HG03342 (cell line): ENCODE results near the gene PKP4.

Experiments used
- ATAC-seq: cut with Tn5 transposase; IDR thresholded peaks from one replicate; pipeline ENCODE4 v1.9.1; 2021; ENCODE audit warnings: mild to moderate bottlenecking, moderate library complexity; ENCODE audit not compliant: unreplicated experiment

PKP4 gene

DNA sequence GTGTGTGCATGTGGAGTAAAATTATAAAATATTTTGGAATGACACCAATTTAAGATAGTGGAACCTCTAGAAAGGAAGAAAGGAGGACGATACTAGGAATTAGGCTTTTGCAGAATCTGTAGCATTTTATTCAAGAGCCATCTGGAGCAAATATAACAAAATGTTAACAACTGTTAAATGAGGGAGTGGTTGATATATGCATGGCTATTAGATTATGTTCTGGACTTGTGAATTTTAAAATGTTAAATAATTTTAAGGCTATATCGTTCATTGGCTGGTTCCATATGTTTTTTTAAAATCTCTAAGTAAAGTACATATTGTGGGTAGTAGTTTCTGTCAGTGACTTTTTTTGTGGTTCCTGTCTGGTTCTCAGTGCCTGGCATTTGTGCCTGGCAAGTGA lies 123.2 kb downstream of the PKP4 start:
- no peak for ATAC-seq

GRCh38 chr2:158580760-158581159 lies 124.0 kb downstream of the PKP4 start:
- ATAC-seq: no peak

DNA sequence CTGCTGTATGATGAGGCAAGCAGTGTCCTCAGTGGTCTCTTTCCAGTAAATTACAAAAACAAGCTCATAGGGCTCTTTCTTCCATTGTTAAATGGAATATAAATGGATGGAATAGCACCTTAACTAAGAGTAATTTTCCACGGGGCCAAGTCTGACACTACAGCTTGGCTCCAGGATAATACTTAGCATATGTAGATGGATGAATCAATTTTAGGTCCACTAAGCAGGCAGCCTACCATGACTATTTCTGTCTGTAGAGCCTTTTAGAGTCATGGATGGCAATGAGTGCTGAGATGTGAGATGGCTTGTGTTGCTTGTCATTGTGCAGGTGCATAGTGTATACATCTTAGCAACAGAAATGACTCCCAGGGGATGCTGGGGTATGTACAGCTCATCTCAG lies 125.9 kb downstream of the PKP4 start:
- no peak for ATAC-seq

DNA sequence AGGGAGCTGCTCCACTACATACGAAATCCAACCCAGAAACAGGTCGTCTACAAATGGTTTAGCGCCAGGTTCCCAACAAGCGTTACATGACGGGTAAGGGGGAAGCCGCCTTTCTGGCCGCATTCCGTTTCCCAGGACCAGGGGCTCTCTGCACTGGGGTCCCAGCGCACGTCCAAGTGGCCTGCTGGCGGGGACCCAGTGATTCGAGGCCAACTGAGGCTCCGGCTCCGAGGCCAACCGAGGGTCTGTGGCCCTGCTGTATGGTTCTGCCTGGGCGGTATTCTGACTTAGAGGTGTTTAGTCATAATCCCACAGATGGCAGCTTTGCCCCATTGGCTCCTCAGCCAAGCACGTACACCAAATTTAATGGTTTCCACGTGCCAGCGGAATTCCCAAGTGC lies 127.2 kb downstream of the PKP4 start:
- ATAC-seq: no peak

DNA sequence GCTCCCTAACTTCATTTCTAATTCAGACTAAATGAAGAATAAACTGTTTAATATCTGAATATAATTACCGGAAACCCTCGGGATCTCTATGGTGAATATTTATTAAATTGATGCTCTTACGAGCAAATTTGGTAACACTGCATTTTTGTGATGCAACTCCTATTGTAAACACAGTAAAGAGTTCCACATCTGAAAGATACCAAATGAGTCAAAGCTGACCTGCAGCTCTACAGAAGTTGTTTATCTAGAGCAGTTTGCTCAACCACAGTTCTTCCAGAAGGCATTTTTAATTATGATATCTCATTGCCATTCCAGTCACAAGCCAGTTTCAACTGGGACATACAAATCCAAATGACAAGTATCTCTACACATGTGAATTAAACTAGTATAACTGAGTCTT lies 129.7 kb downstream of the PKP4 start:
- no peak for ATAC-seq

- no peak for ATAC-seq
Observed at GRCh38 chr2:158589303-158589702, 132.6 kb downstream of the PKP4 start.

DNA sequence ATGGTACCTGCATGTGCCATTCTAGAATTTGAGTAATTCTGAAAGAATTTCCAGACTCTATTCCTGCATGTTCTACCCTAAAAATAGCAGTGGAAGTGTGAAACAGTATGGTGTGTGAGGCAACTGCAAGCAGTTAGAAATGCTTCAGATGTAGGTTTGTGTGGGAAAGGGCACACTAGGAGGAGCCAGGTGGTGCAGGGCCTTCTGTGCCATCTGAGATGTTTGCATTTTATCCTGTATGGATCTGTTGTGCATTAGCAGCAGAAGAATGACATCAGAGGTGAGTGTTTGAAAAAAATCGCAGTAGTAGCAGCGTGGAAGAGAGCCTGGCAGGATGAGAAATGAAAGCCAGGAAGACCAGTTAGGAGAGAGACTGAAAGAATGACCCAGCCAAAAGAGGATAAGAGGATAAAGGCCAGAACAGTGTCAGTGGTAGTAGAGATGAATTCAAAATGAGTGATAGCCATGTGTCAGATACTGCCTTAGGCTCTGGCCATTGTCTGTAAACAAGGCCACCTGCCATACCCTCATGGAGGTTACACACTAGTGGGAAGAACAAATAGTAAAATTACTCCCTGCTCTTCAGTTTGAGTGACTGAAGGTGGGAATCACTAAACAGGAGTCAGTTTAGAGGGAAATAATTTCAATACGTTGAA lies 142.2 kb downstream of the PKP4 start:
- ATAC-seq: no peak

GRCh38 chr2:158599609-158600008 lies 142.9 kb downstream of the PKP4 start:
- no peak for ATAC-seq

- ATAC-seq: no peak
Observed at GRCh38 chr2:158600155-158600802, 143.5 kb downstream of the PKP4 start.

DNA sequence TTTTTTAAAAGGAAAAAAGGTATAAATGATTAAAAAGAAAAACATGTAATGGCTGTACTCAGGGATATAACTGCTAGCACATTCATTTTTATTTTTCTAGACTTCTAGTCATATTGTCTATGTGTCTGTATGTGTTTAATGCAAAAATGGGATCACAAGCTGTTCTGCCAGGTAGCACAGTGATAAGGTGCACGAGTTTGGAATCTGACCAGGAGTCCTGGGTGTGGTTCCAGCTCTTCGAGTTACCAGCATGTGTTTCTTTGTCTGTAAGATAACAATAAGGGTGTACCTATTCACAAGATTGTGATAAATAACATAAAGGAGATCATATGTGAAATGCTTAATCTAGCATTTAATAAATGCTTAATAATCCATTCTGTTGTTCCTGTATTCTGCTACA lies 145.3 kb downstream of the PKP4 start:
- no peak for ATAC-seq

DNA sequence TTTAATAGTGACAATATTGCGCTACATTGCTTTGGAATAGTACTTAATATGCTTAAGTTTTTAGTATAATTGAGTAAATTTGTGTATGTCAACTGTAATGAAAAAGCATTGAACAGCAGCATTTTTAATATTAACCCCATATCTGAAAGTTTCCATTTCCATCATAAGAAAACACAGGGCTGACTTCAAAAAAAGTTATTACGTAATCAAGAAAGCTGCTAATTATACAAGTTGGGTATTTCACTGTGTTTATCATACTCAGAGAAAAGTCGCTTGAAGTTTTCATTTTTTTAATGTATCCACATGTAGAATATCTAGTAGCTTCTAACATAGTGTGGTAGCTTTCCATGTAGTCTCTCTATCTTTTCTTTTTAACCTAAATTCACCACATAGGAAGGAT lies 146.5 kb downstream of the PKP4 start:
- no peak for ATAC-seq

DNA sequence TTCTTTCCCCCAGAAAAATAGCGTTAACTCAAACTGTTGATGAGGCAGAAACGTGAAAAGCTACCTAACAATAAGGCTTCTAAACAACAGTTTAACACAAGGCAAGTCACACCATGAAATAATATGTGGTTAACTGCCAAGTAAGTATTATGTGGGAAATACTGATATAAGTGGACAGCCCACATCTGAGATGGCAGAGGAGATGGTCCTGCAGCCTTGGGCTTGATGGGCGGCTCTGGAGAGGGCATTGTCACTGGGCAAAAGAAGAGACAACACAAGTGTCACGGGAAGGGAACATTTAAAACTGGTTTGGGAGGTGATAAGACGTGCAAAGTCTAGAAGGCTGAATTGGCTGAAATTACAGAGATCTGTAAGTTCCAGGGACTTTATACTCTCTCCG lies 147.2 kb downstream of the PKP4 start:
- ATAC-seq: no peak

GRCh38 chr2:158610059-158610458 lies 153.3 kb downstream of the PKP4 start:
- no peak for ATAC-seq

DNA sequence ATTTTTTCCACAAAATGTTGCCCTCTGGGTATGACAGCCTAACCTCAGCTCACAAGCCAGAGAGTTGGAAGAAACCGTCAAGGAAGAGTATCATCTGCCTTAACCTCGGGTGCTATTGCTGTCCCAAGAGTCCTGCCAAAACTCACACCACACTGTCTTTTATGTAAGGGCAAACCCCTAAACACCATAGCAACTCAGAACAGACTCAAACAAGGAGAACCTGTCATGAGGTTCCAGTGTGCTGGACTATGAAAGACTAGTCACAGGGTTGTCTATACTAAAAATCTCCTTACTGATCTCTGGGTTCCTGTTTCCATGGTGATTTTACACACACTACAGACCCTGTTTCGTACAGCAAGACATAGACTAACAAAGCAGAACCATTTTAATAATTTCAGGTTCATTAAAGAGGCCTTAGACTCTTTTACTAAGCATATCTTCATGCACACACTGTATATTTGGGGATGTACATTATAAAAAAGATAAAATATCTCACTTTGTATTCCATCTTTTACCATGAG lies 159.8 kb downstream of the PKP4 start:
- peak; percentile 55 for ATAC-seq

- no peak for ATAC-seq
Observed at GRCh38 chr2:158618891-158619490, 162.2 kb downstream of the PKP4 start.

GRCh38 chr2:158619496-158619895 lies 162.7 kb downstream of the PKP4 start:
- ATAC-seq: no peak

- ATAC-seq: no peak
Observed at GRCh38 chr2:158620656-158621055, 163.9 kb downstream of the PKP4 start.

DNA sequence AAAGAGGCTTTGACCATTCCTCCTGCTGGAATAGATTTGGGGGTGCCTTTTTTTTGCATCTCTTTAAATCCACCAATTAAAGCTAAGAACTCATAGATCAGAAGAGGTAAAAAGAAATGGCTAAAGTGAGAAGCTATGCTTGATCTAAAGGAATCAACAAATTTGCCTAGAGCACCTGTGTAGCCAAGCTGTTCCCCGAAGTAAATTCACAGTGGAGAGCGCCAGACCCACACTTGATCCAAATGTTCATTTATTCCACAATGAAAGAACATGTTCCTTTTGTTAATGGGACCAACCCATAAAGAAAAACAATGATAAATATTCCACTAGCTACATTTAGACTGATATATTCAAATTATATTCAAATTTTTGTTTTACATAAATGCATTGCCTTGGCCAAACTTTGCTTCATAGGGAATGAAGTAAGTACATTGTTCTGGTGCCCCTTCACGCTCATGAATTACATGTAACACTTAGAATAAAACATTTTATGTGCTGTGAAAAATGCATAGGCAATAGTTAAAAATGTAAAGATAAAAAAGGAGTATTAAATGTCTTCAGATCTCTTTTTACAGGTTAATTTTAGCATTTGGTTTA lies 167.4 kb downstream of the PKP4 start:
- no peak for ATAC-seq

GRCh38 chr2:158624961-158625360 lies 168.2 kb downstream of the PKP4 start:
- ATAC-seq: no peak

- ATAC-seq: no peak
Observed at GRCh38 chr2:158629116-158629515, 172.4 kb downstream of the PKP4 start.

GRCh38 chr2:158633261-158633660 lies 176.5 kb downstream of the PKP4 start:
- no peak for ATAC-seq

DNA sequence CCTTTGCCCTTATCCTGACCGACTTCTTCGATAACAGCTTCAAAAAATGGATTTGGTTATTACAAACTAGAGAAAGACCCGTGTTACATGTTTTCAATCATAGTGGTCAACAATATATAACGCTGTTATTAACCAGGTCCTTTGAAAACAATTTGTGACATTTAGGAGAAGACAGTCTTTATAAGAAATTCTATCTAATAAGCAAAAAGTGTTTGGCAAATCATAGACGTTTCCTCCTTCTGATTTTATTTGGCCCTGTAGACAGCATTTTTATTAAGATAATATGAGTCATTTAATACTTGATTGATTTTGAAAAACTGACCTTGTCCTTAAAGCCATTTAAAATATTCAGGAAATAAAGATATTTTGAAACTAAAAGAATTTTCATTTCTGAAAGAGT lies 177.9 kb downstream of the PKP4 start:
- no peak for ATAC-seq
